Neural cell (in vitro differentiated cells): ENCODE measurements around the gene MDM2. TPM values are rescaled to one million over a fixed set of nuclear protein-coding genes. Genes with fewer than 3 reads are reported as not detected.
A peak's percentile ranks its signal among the peaks of the same experiment; 100 is the strongest.

ENCODE experiments used
- H2AFZ ChIP-seq: fragments of 200-600, 300-800 bp; sonication (generic), shearing (Covaris generic); 2 replicates; pipeline ENCODE4 v1.6.0; 2014; ENCODE audit warnings: low read depth, mild to moderate bottlenecking, antibody characterized with exemption, low read length, moderate library complexity
- H3F3A ChIP-seq: fragments of 200-600 bp; shearing (Covaris generic); 2 replicates; pipeline ENCODE4 v1.6.1; 2016; ENCODE audit warnings: mild to moderate bottlenecking, moderate library complexity, mixed read lengths, antibody characterized with exemption, low read length; ENCODE audit not compliant: insufficient read depth, poor library complexity, severe bottlenecking
- H3K27ac ChIP-seq: fragments of 200-600, 300-800 bp; sonication (generic), shearing (Covaris generic); 2 replicates; pipeline ENCODE4 v1.5.1; 2014; ENCODE audit warnings: mild to moderate bottlenecking, low read length, moderate library complexity
- H3K27me3 ChIP-seq: fragments of 300-800, 200-600 bp; sonication (generic), shearing (Covaris generic); 2 replicates; pipeline ENCODE4 v1.6.0; 2014; ENCODE audit warnings: mild to moderate bottlenecking, low read depth, low read length, moderate library complexity; ENCODE audit not compliant: insufficient read depth
- H3K36me3 ChIP-seq: fragments of 300-800, 200-600 bp; sonication (generic), shearing (Covaris generic); 2 replicates; pipeline ENCODE4 v1.5.1; 2014; ENCODE audit warnings: mild to moderate bottlenecking, antibody characterized with exemption, low read length, moderate library complexity; ENCODE audit not compliant: insufficient read depth
- H3K4me2 ChIP-seq: fragments of 300-800, 200-600 bp; sonication (generic), shearing (Covaris generic); 2 replicates; pipeline ENCODE4 v1.6.0; 2014; ENCODE audit warnings: mild to moderate bottlenecking, low read length
- H3K4me3 ChIP-seq: fragments of 300-800, 200-600 bp; sonication (generic), shearing (Covaris generic); 2 replicates; pipeline ENCODE4 v1.5.1; 2014; ENCODE audit warnings: mild to moderate bottlenecking, low read length, moderate library complexity
- H3K79me2 ChIP-seq: fragments of 200-600 bp; shearing (Covaris generic); replicated peaks from 2 replicates; pipeline ENCODE4 v1.6.0; 2014; ENCODE audit warnings: mild to moderate bottlenecking, low read length, moderate library complexity; ENCODE audit not compliant: insufficient read depth
- H3K9ac ChIP-seq: fragments of 300-800, 200-600 bp; sonication (generic), shearing (Covaris generic); 2 replicates; pipeline ENCODE4 v1.6.1; 2016; ENCODE audit warnings: mild to moderate bottlenecking, low read length, mixed read lengths
- H3K9me2 ChIP-seq: fragments of 200-600 bp; shearing (Covaris generic); 2 replicates; pipeline ENCODE4 v1.6.1; 2016; ENCODE audit warnings: mild to moderate bottlenecking, low read length, mixed read lengths; ENCODE audit not compliant: insufficient read depth
- H3K9me3 ChIP-seq: fragments of 200-600, 300-800 bp; sonication (generic), shearing (Covaris generic); 2 replicates; pipeline ENCODE4 v1.6.1; 2016; ENCODE audit warnings: mild to moderate bottlenecking, mixed run types, low read length, moderate library complexity, mixed read lengths
- H4K20me1 ChIP-seq: fragments of 200-600 bp; shearing (Covaris generic); 2 replicates; pipeline ENCODE4 v1.6.1; 2016; ENCODE audit warnings: mild to moderate bottlenecking, mixed run types; ENCODE audit not compliant: insufficient read depth
- CTCF ChIP-seq: fragments of 450-650 bp; IDR thresholded peaks from 2 replicates; pipeline ENCODE4 v1.5.1; 2014; ENCODE audit warnings: antibody characterized with exemption, mild to moderate bottlenecking, moderate library complexity; ENCODE audit not compliant: poor library complexity, severe bottlenecking
- EP300 ChIP-seq: fragments of 450-650 bp; conservative IDR thresholded peaks from 2 replicates; pipeline ENCODE4 v1.6.1; 2014; ENCODE audit warnings: antibody characterized with exemption, mild to moderate bottlenecking, moderate library complexity; ENCODE audit not compliant: poor library complexity, severe bottlenecking
- EZH2 ChIP-seq: fragments of 200-600, 300-800 bp; shearing (Covaris generic), sonication (generic); IDR thresholded peaks from 2 replicates; pipeline ENCODE4 v1.6.1; 2014; ENCODE audit warnings: antibody characterized with exemption, low read length, borderline replicate concordance, mild to moderate bottlenecking; ENCODE audit not compliant: insufficient read depth, poor library complexity, severe bottlenecking
- MXI1 ChIP-seq: fragments of 450-650 bp; conservative IDR thresholded peaks from 2 replicates; pipeline ENCODE4 v1.6.1; 2014; ENCODE audit warnings: antibody characterized with exemption, mild to moderate bottlenecking; ENCODE audit not compliant: poor library complexity, severe bottlenecking
- POLR2AphosphoS5 ChIP-seq: IDR thresholded peaks from 2 replicates; pipeline ENCODE4 v1.6.1; 2012
- RAD21 ChIP-seq: fragments of 450-650 bp; conservative IDR thresholded peaks from 2 replicates; pipeline ENCODE4 v1.6.1; 2014; ENCODE audit warnings: antibody characterized with exemption, mild to moderate bottlenecking, moderate library complexity
- SMC3 ChIP-seq: fragments of 450-650 bp; conservative IDR thresholded peaks from 2 replicates; pipeline ENCODE4 v1.6.1; 2014; ENCODE audit warnings: antibody characterized with exemption, mild to moderate bottlenecking, moderate library complexity; ENCODE audit not compliant: poor library complexity
- TAF1 ChIP-seq: IDR thresholded peaks from 2 replicates; pipeline ENCODE4 v1.6.1; 2012; ENCODE audit warnings: low read depth
- polyA minus RNA-seq: library from RNA; depleted of rRNA, polyadenylated mRNA; stranded (reverse); fragments of >200 nt; gene quantifications from 2 replicates; pipeline ENCODE4 v1.2.3, GENCODE V29; 2014
- polyA plus RNA-seq: library from polyadenylated mRNA; depleted of rRNA; stranded (reverse); fragments of >200 nt; gene quantifications from 2 replicates; pipeline ENCODE4 v1.2.3, GENCODE V29; 2014
- TF ChIP-seq, protein P1 (sequence below): IDR thresholded peaks from 2 replicates; pipeline ENCODE4 v1.6.1; 2012; ENCODE audit warnings: borderline replicate concordance

The MDM2 gene
- polyA plus RNA-seq (26.8 and 37.5 TPM in 2 replicates), polyA minus RNA-seq (85.9 and 108 TPM in 2 replicates)

- Histone ChIP-seq H3F3A (no peaks in the 10 kb centered on the region), H2AFZ (peak within 1 kb of the TSS; percentile 99), H3K27me3 (no peaks in the 10 kb centered on the region), H3K9me2 (no peaks in the 10 kb centered on the region), H3K36me3 (peaks cover 4% of the 10 kb centered on the region), H3K9ac (peak within 1 kb of the TSS; percentile 99), H3K4me2 (peak within 1 kb of the TSS; percentile 72), H3K79me2 (peaks cover 34% of the 10 kb centered on the region), H3K4me3 (peak within 1 kb of the TSS; percentile 97), H3K27ac (peak within 1 kb of the TSS; percentile 95), H4K20me1 (no peaks in the 10 kb centered on the region), H3K9me3 (no peaks in the 10 kb centered on the region)
- peak; percentile 47 for TF ChIP-seq SMC3
- peak; percentile 66 for TF ChIP-seq MXI1
- TF ChIP-seq, protein P1, sequence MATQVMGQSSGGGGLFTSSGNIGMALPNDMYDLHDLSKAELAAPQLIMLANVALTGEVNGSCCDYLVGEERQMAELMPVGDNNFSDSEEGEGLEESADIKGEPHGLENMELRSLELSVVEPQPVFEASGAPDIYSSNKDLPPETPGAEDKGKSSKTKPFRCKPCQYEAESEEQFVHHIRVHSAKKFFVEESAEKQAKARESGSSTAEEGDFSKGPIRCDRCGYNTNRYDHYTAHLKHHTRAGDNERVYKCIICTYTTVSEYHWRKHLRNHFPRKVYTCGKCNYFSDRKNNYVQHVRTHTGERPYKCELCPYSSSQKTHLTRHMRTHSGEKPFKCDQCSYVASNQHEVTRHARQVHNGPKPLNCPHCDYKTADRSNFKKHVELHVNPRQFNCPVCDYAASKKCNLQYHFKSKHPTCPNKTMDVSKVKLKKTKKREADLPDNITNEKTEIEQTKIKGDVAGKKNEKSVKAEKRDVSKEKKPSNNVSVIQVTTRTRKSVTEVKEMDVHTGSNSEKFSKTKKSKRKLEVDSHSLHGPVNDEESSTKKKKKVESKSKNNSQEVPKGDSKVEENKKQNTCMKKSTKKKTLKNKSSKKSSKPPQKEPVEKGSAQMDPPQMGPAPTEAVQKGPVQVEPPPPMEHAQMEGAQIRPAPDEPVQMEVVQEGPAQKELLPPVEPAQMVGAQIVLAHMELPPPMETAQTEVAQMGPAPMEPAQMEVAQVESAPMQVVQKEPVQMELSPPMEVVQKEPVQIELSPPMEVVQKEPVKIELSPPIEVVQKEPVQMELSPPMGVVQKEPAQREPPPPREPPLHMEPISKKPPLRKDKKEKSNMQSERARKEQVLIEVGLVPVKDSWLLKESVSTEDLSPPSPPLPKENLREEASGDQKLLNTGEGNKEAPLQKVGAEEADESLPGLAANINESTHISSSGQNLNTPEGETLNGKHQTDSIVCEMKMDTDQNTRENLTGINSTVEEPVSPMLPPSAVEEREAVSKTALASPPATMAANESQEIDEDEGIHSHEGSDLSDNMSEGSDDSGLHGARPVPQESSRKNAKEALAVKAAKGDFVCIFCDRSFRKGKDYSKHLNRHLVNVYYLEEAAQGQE: peak; percentile 81
- TF ChIP-seq EP300: peak; percentile 40
- TF ChIP-seq RAD21: peak; percentile 28
- TF ChIP-seq POLR2AphosphoS5: peak; percentile 96
- peak; percentile 81 for TF ChIP-seq CTCF
- no peak for TF ChIP-seq EZH2
- peak; percentile 97 for TF ChIP-seq TAF1
These were observed at the start of gene MDM2 for GRCh38 chr12:68807576-68808387. MDM2 (plus strand) TSS chr12:68808177; CDS start chr12:68808478, 301 bp downstream.

DNA sequence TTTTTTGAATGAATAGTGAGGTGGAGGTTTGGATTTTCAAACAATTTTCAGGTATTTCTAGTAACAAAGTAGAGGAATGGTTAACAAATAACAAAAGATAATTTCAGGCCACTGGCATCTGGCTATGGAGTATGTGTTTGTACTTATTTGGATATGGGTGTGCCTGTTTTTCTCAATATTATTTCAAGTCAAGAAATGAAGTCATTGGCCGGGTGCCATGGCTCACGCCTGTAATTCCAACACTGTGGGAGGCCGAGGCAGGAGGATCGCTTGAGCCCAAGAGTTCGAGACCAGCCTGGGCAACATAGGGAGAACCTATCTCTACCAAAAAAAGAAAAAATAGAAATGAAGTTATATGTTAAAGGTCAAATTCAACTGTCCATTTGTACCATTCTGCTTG is 48.1 kb upstream of the MDM2 start:
- Histone ChIP-seq H3K4me2 (no peak overlapping the region), H3K4me3 (no peak overlapping the region), H3K79me2 (no peaks in the 10 kb centered on the region), H4K20me1 (no peaks in the 10 kb centered on the region), H2AFZ (no peak overlapping the region), H3K27me3 (no peaks in the 10 kb centered on the region), H3K36me3 (peaks cover 8% of the 10 kb centered on the region), H3F3A (no peaks in the 10 kb centered on the region), H3K9me2 (no peaks in the 10 kb centered on the region), H3K9me3 (no peaks in the 10 kb centered on the region), H3K27ac (no peak overlapping the region), H3K9ac (no peak overlapping the region)
- TF ChIP-seq MXI1 (no peak), RAD21 (no peak), EP300 (no peak), EZH2 (no peak), SMC3 (no peak), POLR2AphosphoS5 (no peak), TAF1 (no peak), CTCF (no peak)
- TF ChIP-seq, protein P1: no peak
